ENCODE data around the gene RABEP2.
"Not testable (repeated sequence)": the region's sequence is repeated elsewhere in the genome, so short reads cannot be mapped to it uniquely, and the experiment has no call there.

Gene RABEP2

DNA sequence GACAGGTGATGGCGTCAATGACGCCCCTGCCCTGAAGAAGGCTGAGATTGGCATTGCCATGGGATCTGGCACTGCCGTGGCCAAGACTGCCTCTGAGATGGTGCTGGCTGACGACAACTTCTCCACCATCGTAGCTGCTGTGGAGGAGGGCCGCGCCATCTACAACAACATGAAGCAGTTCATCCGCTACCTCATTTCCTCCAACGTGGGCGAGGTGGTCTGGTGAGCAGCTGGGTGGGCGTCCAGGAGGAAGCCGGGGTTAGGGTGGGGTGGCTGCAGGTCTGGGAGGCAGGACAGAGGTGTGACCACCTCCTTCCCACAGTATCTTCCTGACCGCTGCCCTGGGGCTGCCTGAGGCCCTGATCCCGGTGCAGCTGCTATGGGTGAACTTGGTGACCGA is 23.2 kb downstream of the RABEP2 start:
- no peak for DNase-seq

DNA sequence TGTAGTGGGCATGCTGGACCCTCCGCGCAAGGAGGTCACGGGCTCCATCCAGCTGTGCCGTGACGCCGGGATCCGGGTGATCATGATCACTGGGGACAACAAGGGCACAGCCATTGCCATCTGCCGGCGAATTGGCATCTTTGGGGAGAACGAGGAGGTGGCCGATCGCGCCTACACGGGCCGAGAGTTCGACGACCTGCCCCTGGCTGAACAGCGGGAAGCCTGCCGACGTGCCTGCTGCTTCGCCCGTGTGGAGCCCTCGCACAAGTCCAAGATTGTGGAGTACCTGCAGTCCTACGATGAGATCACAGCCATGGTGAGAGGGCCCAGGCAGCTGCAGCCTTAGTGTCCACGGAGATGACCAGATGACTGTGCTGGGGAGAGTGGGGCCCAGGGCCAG is 24.4 kb downstream of the RABEP2 start:
- DNase-seq, result no peak

DNA sequence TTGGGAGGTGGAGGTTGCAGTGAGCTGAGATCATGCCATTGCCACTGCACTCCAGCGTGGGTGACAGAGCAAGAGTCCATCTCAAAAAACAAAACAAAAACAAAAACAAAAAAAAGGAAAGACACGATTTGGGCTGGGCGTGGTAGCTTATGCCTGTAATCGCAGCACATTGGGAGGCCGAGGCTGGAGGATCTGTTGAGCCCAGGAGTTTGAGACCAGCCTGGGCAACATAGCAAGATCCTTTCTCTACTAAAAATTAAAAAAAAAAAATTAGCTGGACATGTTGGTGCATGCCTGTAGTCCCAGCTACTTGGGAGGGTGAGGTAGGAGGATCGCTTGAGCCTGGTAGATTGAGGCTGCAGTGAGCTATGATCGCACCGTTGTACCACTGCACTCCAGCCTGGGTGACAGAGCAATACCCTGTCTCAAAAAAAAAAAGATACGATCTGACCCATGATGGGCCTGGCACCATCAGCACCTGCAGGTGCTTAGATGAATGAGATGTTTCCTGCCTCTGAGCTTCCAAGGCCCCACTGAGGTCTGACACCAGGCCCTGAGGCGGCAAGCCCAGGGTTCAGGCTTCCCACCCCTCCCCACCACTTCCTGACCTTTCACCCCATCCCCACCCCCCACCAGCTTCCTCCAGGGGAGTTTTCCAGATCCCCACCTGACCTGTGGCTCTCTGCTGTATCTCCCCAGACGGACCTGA is 25.0 kb downstream of the RABEP2 start:
- no peak for DNase-seq

DNA sequence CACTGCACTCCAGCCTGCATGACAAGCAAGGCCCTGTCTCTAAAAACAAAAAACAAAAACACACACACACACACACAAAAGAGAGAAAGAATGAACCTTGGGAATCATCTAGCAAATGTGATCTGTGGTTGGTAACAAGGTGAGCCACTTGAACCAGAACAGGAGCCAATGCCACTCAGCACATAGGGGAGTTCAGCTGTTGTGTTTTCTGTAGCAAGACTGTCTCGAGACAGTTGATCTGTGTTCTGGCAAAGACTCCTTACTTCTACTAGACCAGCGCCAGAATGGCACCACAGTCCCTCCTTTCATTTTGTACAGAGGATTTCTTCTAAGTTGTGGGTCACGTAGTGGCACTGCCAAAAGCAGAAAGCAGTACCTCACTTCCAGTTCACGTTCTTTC is 26.1 kb downstream of the RABEP2 start:
- DNase-seq, result no peak

DNA sequence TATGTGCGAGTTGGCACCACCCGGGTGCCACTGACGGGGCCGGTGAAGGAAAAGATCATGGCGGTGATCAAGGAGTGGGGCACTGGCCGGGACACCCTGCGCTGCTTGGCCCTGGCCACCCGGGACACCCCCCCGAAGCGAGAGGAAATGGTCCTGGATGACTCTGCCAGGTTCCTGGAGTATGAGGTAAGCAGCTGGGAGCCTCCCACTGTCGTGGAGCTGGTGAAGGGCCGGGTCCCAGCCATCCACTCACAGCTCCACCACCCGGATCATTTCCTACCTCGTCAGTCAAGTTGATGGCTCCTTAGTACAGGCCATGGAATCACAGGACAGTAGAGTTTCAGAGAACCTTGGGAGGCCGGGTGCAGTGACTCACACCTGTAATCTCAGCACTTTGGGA is 26.8 kb downstream of the RABEP2 start:
- peak; percentile 87 for DNase-seq

DNA sequence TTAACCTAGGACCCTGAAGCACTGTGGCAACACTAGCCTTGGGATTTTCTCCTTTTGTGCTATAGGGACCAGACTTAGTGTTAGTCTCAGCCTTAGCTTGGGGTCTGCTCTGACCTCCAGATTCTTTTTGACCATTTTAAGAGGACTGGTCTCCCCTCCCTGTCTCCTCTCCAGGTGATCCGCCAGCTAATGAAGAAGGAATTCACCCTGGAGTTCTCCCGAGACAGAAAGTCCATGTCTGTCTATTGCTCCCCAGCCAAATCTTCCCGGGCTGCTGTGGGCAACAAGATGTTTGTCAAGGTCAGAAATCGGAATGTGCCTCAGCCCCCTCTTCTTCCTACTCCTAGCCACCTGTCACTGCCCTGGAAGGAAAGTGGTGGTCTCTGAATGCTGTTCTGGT is 27.2 kb downstream of the RABEP2 start:
- DNase-seq, result peak; percentile 73

DNA sequence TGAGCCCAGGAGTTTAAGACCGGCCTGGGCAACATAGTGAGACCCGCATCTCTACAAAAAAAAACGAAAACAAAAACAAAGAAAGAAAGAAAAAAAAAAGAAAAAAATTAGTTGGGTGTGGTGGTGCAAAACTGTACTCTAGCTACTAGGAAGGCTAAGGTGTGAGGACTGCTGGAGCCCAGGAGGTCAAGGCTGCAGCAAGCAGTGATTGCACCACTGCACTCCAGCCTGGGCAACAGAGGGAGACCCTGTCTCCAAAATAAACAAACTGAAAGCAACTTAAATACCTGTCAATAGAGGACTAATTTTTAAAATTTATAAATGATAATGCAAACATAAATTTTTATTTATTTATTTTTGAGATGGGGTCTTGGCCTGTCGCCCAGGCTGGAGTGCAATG is 29.4 kb downstream of the RABEP2 start:
- no peak for DNase-seq

DNA sequence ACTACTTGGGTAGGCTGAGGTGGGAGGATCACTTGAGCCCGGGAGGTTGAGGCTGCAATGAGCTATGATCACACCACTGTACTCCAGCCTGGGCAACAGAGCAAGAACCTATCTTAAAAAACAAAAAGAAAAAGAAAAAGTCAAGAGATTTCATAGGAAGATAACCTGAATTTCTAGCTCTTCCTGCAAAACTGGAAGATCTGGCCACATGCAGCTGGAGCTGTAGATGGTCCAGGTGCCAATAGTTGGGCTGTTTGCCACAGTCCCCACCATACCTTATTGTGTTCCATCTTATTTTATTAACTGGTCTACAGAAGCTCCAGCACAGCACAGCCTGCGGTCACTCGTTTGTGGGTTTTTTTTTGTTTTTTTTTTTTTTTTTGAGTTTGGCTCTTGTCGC is 31.7 kb downstream of the RABEP2 start:
- DNase-seq, result no peak

DNA sequence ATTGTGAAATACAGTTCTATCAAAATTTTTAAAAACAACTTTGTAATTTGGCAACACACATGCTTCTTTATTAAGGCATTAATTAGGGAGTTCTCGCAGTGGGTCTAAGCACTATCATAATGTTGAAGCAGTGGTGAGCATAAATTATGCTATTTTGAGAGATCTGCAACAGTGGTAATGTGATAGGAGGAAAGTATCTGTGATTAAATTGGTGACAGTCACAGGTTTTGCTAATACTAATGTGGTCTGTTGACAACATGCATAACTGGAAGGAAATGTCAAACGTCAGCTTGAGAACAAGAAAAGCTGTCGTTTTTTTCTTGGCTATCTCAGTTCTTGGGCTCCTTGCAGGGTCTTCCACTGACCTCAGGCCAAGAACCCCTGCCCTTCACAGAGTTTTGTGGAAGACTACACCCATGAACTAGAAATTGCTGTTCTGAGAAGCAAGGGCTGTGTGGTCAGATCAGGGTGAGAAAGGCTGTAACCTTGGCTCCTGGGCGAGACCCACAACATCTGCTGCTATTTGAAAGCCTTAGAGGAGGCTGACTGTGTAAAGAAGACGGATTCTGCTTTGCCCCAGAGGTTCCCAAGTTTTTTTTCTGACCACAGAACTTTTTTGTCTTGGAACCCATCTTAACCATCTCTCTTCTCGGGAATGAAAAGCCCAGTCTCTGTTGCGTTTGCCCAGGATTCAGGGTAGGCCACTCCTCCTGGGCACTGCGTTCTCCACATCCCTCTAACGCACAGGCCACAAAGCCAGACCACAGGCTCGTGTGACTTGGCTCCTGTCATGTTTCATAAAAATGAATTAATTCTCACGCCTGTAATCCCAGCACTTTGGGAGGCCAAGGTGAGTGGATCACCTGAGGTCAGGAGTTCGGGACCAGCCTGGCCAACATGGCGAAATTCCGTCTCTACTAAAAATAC is 32.8 kb downstream of the RABEP2 start:
- DNase-seq, result no peak

DNA sequence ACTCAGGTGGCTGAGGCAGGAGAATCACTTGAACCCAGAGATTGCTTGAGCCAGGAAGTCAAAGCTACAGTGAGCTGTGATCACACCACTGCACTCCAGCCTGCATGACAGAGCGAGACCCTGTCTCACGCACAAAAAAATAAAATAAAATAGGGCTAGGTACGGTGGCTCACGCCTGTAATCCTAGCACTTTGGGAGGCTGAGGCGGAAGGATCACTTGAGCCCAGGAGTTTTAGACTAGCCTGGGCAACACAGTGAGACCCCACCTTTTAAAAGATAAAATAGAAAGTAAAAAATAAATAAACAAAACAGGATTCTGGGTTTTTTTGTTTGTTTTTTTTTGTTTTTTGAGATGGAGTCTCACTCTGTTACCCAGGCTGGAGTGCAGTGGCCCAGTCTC is 34.7 kb downstream of the RABEP2 start:
- not testable (repeated sequence) for DNase-seq

DNA sequence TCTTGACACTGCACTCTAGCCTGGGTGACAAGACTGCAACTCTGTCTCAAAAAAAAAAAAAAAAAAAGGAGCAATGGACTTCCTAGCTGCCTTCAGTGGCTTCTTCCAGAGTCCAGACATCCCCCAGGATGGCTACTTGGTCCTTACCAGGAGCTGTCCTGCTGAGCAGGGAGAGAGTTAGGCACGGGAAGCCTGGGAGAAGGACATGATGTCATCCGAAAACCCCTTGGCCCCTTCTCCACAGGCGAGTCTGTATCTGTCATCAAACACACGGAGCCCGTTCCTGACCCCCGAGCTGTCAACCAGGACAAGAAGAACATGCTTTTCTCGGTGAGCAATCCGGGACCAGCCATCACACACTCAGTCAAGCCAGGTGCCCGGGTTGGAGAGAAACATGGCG is 38.1 kb downstream of the RABEP2 start:
- no peak for DNase-seq

DNA sequence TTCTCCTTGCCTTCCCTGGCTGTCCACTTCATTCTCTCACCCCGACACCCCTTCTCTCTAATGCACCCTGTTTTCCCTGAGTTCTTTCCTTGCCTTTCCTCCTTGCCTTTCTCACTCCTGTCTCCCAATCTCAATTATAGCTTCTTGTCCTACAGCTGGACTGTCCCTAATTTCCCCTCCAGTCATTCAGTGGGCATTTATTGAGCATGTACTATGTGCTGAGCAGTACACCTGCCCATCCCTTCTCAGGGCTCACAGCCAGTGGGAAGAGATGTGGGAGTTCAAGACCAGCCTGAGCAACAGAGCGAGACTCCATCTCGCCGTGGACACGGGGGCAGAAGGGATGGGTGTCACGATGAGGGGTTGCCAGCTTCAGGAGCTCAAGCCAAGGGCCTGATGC is 41.0 kb downstream of the RABEP2 start:
- DNase-seq, result no peak

DNA sequence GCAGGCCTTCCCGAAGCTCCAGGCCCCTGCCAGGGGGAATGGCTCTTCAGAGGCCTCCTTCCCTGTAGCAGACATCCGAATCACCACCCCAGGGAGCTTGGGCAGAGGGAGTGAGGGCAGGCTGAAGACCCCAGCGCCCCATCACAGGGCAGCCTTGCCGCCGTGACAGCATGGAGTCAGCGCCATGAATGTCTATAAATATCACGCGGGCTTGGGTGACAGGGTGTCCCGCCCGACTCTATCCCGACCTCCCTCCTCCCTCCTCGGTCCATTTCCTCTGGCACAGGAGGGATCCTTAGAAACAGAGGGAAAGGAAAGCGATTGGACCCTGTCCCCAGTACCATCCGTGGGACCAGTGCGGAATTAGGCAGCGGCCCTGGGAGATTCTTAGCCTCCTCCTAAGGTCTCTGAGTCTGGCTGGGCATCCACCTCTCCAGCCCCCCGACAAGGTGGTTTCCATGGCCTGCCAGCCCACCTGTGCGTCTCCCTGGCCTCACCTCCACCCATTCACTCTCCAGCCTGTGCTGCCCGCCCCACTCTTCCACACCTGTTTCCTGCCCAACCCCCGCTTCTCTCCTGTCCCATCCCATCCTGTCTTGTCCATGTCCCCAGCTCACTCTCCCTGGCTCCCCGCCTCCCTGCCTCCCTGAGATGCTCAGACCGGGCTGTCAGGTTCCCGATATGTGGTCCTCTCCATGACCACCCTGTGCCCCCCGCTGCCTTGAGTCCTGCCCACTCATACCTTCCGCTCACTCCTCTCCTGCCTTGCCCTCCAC is 41.6 kb downstream of the RABEP2 start:
- no peak for DNase-seq

DNA sequence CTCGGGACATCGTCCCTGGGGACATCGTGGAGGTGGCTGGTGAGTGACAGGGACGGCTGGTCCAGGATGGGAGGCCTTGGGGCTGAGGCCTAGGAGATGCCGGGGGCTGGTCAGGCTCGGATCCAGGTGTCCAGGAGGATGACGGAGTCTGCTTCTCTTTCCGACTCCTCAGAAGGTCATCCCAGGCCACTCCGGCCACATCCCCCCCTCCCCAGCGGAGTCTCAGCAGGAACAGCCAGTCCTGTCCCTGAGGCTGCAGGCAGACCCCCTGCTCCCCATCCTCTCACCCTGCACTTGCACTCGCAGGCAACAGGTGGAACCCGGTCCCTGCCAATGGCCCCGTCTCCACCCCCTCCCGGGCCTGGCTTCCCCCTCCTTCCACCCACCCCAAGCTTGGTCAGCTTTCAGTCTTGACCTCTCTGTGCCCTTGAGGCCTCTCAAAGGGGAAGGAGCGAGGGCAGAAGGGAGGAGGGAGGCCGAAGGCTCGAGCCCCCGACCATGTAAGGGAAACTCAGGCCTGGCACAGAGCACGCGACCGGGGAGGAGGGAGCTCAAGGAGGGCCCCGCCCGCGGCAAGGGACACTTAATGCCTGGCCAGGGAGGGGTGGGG is 42.4 kb downstream of the RABEP2 start:
- no peak for DNase-seq

DNA sequence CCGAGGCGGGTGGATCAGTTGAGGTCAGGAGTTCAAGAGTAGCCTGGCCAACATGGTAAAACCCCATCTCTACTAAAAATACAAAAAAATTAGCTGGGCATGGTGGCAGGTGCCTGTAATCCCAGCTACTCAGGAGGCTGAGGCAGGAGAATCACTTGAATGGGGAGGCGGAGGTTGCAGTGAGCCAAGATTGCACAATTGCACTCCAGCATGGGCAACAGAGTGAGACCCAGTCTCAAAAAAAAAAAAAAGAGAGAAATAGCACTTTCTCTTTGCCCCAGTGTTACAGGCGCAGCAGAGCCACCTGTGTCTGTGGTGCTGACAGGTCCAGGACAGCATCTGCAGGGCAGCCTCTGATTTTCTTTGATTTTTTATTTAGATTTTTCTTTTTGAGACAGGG is 43.5 kb downstream of the RABEP2 start:
- DNase-seq, result not testable (repeated sequence)

DNA sequence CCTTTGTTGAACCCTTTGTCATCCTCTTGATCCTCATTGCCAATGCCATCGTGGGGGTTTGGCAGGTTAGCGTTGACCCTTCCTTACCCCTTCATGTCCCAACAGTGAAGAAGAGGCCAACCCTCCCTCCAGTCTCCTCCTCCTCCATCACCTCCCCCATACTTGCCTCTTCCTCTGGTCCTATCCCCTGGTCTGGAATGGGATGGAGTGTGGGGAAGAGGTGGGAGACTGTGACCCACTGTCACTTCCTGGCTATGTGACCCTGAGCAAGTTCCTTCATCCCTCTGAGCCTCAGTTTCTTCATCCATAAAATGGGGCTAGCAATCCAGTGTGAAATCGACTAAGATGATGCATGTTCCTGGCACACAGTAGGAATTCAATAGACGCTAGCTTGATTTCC is 44.1 kb downstream of the RABEP2 start:
- DNase-seq, result no peak

DNA sequence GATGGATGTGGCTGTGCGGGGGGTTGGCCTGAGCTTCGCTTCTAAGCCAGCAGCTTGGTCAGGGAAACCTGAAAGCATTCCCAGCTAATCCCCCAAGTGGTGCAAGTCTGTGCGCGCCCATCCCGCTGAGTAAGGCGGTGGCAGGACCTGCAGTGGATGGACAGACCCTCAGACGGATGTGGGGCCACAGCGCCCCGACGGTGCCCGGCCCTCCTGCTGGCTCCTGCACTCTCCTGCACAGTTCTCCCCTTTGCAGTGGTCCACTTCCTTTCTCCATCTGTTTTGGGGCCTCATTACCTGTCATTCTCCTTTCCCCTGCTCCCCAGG is 44.5 kb downstream of the RABEP2 start:
- no peak for DNase-seq

DNA sequence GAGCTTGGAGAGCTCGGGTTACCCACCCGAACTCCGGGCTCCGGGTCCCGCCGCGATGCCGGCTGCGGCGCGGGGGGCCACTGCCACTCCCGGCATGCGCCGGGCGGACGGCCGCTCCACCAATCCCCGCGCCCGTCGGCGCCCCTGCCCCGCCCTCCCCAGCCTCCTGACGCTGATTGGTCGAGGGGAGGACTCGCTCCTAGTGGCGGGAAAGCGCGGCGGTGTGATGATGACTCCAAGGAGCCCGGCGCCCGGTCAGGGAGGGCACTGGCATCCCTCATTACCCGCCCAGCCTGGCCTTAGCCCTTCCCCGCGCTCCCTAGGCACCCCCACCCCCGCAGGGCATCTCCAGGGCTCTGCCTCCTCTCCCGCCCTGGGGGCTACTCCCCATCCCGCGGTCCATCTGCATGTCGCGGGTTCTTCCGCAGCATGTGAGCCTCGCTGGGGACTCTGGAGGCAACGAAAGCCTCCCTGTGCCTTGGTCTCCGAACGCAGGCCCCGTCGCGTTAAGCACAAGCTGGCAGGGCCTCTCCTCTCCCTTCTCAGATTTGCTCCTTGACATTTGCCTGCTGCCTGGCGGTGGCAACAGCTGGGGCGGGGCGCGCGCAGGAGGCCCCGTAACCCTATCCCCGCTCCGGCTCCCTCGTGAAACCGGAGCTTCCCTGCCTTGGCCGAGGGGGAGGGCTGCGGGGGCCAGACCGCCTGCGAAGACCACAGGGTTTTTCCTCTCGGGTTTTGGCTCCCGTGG is 45.0 kb downstream of the RABEP2 start:
- peak; percentile 91 for DNase-seq

DNA sequence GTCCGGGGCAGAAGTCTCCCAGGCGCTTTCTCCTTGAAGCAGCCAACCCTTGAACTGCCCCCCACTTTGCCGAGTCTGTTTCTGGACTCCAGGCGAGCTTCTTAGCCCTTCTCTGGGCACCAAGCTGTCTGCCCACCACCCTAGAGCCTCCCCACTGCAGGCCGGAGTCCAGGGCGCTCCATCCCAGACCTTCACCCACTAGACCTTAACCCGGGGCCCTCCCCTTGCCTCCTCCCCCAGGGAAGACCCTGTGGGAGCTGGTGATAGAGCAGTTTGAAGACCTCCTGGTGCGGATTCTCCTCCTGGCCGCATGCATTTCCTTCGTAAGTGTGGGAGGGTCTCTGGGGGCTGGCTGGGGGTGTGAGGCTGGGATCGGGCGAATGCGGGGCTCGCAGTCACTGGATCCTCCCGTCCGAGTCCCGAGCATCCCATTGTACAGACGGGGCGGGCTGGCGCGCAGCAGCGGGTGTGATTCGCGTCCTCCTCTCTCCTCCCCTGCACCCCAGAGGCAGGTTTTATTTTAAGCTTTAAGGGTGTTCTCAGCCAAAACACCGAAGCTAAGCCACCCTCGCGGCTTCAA is 45.7 kb downstream of the RABEP2 start:
- no peak for DNase-seq

DNA sequence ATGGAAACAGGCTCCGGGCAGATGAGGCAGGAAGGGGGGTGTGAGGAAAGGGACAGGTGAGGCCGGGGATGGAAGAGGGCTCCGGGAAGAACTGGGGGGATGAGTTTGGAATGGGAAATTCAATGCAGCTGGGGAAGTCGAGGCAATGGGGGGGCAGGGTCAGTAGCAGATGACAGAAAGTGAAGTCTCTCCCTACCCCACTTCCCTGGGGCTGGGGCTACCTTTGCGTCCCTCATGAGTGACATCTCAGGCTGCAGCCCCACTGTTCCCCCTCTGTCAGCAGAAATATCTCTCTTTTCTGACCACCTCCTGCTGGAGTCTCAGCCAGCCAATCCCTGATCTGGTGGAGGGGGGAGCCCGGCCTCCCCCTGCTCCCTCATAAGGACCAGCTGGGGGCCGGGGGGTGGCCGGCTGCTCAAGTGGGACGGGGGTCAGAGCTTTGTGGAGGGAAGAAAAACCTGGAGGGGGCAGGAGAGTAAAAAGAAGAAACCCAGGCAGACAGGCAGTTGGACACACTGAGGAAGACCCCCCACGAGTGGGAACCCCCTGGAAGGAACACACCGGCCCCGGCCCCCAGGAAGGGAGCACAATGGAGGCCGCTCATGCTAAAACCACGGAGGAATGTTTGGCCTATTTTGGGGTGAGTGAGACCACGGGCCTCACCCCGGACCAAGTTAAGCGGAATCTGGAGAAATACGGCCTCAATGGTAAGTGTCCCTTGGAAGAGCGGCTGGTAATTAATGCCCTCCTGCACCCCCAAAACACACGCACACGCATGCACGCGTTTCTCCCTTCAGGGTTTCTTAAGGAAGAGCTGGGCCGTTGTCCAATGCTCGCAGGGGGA is 46.7 kb downstream of the RABEP2 start, which contains the start of gene ATP2A1:
ATP2A1 (plus strand) TSS at position 406 of the 844 bp plus-strand sequence; CDS start at position 590, 184 bp downstream.
- no peak for DNase-seq

DNA sequence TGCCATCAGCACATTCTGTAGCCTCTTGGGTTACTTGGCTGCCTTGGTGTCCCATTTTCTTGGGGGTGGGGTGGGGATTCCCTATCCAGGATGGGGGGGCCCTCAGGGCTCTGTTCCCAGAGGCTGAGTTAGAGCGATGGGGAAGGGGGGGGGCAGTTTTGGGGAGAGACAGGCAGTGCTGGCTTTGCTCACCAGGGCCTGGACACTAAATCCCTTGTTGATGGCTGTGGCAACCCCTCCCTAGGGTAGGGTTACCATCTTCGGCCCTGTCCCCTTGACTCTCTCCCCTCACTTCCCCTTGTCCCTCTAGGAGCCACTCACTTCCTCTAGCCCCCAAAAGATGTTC is 47.4 kb downstream of the RABEP2 start:
- DNase-seq, result no peak

All from islet precursor cell (in vitro differentiated cells).